NK-92 (cell line): ENCODE data around the gene VPS25.

Experiments
- DNase-seq: peaks from one replicate; lab custom pipeline; 2025; ENCODE audit not compliant: unreplicated experiment; lab: John Stamatoyannopoulos, UW

The VPS25 gene

GRCh38 chr17:42792545-42792944, 19.3 kb downstream of the VPS25 start:
- DNase-seq: no peak

- no peak for DNase-seq
Observed at GRCh38 chr17:42795061-42795460, 21.8 kb downstream of the VPS25 start.

- no peak for DNase-seq
Observed at GRCh38 chr17:42795465-42795864, 22.2 kb downstream of the VPS25 start.

- DNase-seq: no peak
Observed at GRCh38 chr17:42796066-42796758, 23.0 kb downstream of the VPS25 start.

- no peak for DNase-seq
Observed at GRCh38 chr17:42797067-42798007, 24.1 kb downstream of the VPS25 start.

- no peak for DNase-seq
Observed at GRCh38 chr17:42798011-42798382, 24.7 kb downstream of the VPS25 start.

GRCh38 chr17:42798383-42799380, 25.4 kb downstream of the VPS25 start, which contains the start of the genes CNTD1 and COA3:
CNTD1 (plus strand) TSS chr17:42798861; CDS start chr17:42799068, 207 bp downstream.
COA3 (minus strand) TSS chr17:42798704; CDS start chr17:42798681, 23 bp downstream.
- DNase-seq: no peak

- DNase-seq: no peak
Observed at GRCh38 chr17:42803074-42803883, 30.0 kb downstream of the VPS25 start.

GRCh38 chr17:42804918-42805367, 31.7 kb downstream of the VPS25 start:
- DNase-seq: no peak

GRCh38 chr17:42806249-42806648, 33.0 kb downstream of the VPS25 start:
- no peak for DNase-seq

- no peak for DNase-seq
Observed at GRCh38 chr17:42809250-42809649, 36.0 kb downstream of the VPS25 start.

- no peak for DNase-seq
Observed at GRCh38 chr17:42814633-42815399, 41.6 kb downstream of the VPS25 start.

- no peak for DNase-seq
Observed at GRCh38 chr17:42817866-42818265, 44.6 kb downstream of the VPS25 start.

GRCh38 chr17:42818379-42818778, 45.1 kb downstream of the VPS25 start:
- DNase-seq: no peak

GRCh38 chr17:42819939-42820535, 46.8 kb downstream of the VPS25 start:
- DNase-seq: no peak

- DNase-seq: no peak
Observed at GRCh38 chr17:42821176-42821575, 47.9 kb downstream of the VPS25 start.

GRCh38 chr17:42827472-42827871, 54.2 kb downstream of the VPS25 start:
- DNase-seq: no peak
